Astrocyte (in vitro differentiated cells and primary cell): Measurements from ENCODE around the gene LPCAT4. TPM values are rescaled to one million over a fixed set of nuclear protein-coding genes. Genes with fewer than 3 reads are reported as not detected.
A peak's percentile ranks its signal among the peaks of the same experiment; 100 is the strongest.
"Not testable (repeated sequence)": the region's sequence is repeated elsewhere in the genome, so short reads cannot be mapped to it uniquely, and the experiment has no call there.

Experiments used
- DNase-seq: peaks from one replicate; pipeline ENCODE4 v3.0.0-alpha.2; 2010; ENCODE audit warnings: low read depth
- FAIRE-seq: peaks from 2 replicates; lab custom pipeline; 2011; peaks lifted over from hg19 to GRCh38; lab: Jason Lieb, UNC
- H2AFZ ChIP-seq: 2 replicates; pipeline ENCODE4 v1.6.0; 2012; ENCODE audit warnings: low read depth, low read length, inconsistent platforms
- H3K27ac ChIP-seq: 2 replicates; pipeline ENCODE4 v1.5.1; 2011; ENCODE audit warnings: low read depth, low read length, inconsistent platforms
- H3K27me3 ChIP-seq: 2 replicates; pipeline ENCODE4 v1.6.0; 2011; ENCODE audit warnings: low read length, inconsistent platforms; ENCODE audit not compliant: insufficient read depth
- H3K36me3 ChIP-seq: 2 replicates; pipeline ENCODE4 v1.5.1; 2011; ENCODE audit warnings: low read length, inconsistent platforms; ENCODE audit not compliant: insufficient read depth
- H3K4me1 ChIP-seq: 2 replicates; pipeline ENCODE4 v1.5.1; 2011; ENCODE audit warnings: low read length, inconsistent platforms; ENCODE audit not compliant: insufficient read depth
- H3K4me2 ChIP-seq: 2 replicates; pipeline ENCODE4 v1.6.0; 2012; ENCODE audit warnings: low read length, inconsistent platforms
- H3K4me3 ChIP-seq: 2 replicates; pipeline ENCODE4 v1.5.1; 2011; ENCODE audit warnings: low read depth, mild to moderate bottlenecking, low read length, inconsistent platforms; ENCODE audit not compliant: insufficient read depth
- H3K79me2 ChIP-seq: 2 replicates; pipeline ENCODE4 v1.6.0; 2012; ENCODE audit warnings: mild to moderate bottlenecking, low read length, inconsistent platforms; ENCODE audit not compliant: insufficient read depth
- H3K9ac ChIP-seq: 2 replicates; pipeline ENCODE4 v1.6.0; 2012; ENCODE audit warnings: mild to moderate bottlenecking, low read length, inconsistent platforms
- H3K9me3 ChIP-seq: 2 replicates; pipeline ENCODE4 v1.5.1; 2012; ENCODE audit warnings: low read depth, mild to moderate bottlenecking, low read length, inconsistent platforms; ENCODE audit not compliant: insufficient read depth
- H4K20me1 ChIP-seq: 2 replicates; pipeline ENCODE4 v1.6.0; 2012; ENCODE audit warnings: low read length, inconsistent platforms; ENCODE audit not compliant: insufficient read depth
- H3K27ac Mint-ChIP-seq: one replicate; pipeline ENCODE4 v1.8.0; 2021; ENCODE audit warnings: mild to moderate bottlenecking, mixed read lengths; ENCODE audit not compliant: unreplicated experiment
- H3K27me3 Mint-ChIP-seq: one replicate; pipeline ENCODE4 v1.8.0; 2021; ENCODE audit warnings: low read depth, mixed read lengths; ENCODE audit not compliant: unreplicated experiment
- H3K36me3 Mint-ChIP-seq: one replicate; pipeline ENCODE4 v1.8.0; 2021; ENCODE audit warnings: low read depth, mixed read lengths; ENCODE audit not compliant: unreplicated experiment
- H3K4me1 Mint-ChIP-seq: one replicate; pipeline ENCODE4 v1.8.0; 2021; ENCODE audit warnings: low read depth, mixed read lengths; ENCODE audit not compliant: unreplicated experiment
- H3K4me3 Mint-ChIP-seq: one replicate; pipeline ENCODE4 v1.8.0; 2021; ENCODE audit warnings: mild to moderate bottlenecking, moderate library complexity, mixed read lengths; ENCODE audit not compliant: unreplicated experiment
- H3K9me3 Mint-ChIP-seq: one replicate; pipeline ENCODE4 v1.8.0; 2021; ENCODE audit warnings: mild to moderate bottlenecking, mixed read lengths; ENCODE audit not compliant: unreplicated experiment
- CTCF ChIP-seq: IDR thresholded peaks from 2 replicates; pipeline ENCODE4 v1.5.1; 2011; ENCODE audit warnings: low read depth, mild to moderate bottlenecking, inconsistent platforms, low read length, moderate library complexity; ENCODE audit not compliant: insufficient read depth
- EZH2 ChIP-seq: IDR thresholded peaks from 2 replicates; pipeline ENCODE4 v1.6.1; 2012; ENCODE audit warnings: mild to moderate bottlenecking, low read length, inconsistent platforms; ENCODE audit not compliant: insufficient read depth
- total RNA-seq: library from RNA; stranded (reverse); gene quantifications from 2 replicates; pipeline ENCODE4 v1.2.1, GENCODE V29; 2021

The LPCAT4 gene
- total RNA-seq, 1 donor from 2014 or later, result 44.4 TPM

- Mint-ChIP-seq H3K4me3 (no peak within 1 kb of the TSS), H3K9me3 (no peaks in the 10 kb centered on the region), H3K27ac (peak within 1 kb of the TSS; percentile 87), H3K27me3 (peaks cover 2% of the 10 kb centered on the region), H3K4me1 (peaks cover 4% of the 10 kb centered on the region), H3K36me3 (peaks cover 12% of the 10 kb centered on the region)
- FAIRE-seq (peak; percentile 85), DNase-seq (peak; percentile 92)
- Histone ChIP-seq H3K4me3 (peak within 1 kb of the TSS; percentile 86), H3K9ac (peak within 1 kb of the TSS; percentile 87), H3K4me1 (peaks cover 7% of the 10 kb centered on the region), H3K27me3 (no peaks in the 10 kb centered on the region), H3K36me3 (peaks cover 21% of the 10 kb centered on the region), H4K20me1 (no peaks in the 10 kb centered on the region), H2AFZ (peak within 1 kb of the TSS; percentile 87), H3K4me2 (peak within 1 kb of the TSS; percentile 76), H3K27ac (peak within 1 kb of the TSS; percentile 88), H3K79me2 (peaks cover 31% of the 10 kb centered on the region), H3K9me3 (no peaks in the 10 kb centered on the region)
- TF ChIP-seq CTCF (peak; percentile 97), EZH2 (no peak)
Observed at GRCh38 chr15:34342737-34343575, 24.0 kb downstream of the LPCAT4 start, which contains the start of the genes NOP10 and NUTM1. Gene NOP10, minus strand, starts transcription at chr15:34343136. Its CDS starts 63 bp downstream, at chr15:34343073. Gene NUTM1, plus strand, starts transcription at chr15:34343315. Its CDS starts 382 bp downstream, at chr15:34343697.

DNA sequence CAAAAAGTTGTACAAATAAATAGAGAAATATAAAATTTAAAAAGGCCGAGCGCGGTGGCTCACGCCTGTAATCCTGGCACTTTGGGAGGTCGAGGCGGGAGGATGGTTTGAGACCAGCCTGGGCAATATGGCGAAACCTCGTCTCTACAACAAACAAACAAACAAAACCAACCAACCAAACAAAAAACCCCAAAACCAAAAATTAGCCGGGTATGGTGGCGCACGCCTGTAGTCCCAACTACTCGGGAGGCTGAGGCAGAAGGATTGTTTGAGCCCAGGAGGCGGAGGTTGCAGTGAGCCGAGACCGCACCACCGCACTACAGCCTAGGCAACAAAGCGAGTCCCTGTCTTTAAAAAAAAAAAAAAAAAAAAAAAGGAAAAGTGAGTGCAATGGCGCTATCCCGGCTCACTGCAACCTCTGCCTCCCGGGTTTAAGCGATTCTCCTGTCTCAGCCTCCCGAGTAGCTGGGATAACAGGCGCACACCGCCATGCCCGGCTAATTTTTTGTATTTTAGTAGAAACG lies 24.7 kb downstream of the LPCAT4 start:
- Histone ChIP-seq H3K36me3 (peaks cover 21% of the 10 kb centered on the region), H3K4me2 (peak overlapping the region; percentile 76), H3K9ac (peak overlapping the region; percentile 87), H3K79me2 (peaks cover 31% of the 10 kb centered on the region), H2AFZ (peak overlapping the region; percentile 87), H3K27ac (peak overlapping the region; percentile 88), H3K4me3 (peak overlapping the region; percentile 86)
- H3K36me3 Mint-ChIP-seq, result peaks cover 12% of the 10 kb centered on the region
- H3K4me1 ChIP-seq, H4K20me1 ChIP-seq, H3K4me1 Mint-ChIP-seq, H3K27me3 Mint-ChIP-seq, FAIRE-seq, H3K27me3 ChIP-seq, H3K9me3 ChIP-seq, H3K9me3 Mint-ChIP-seq, H3K4me3 Mint-ChIP-seq, DNase-seq: not testable (repeated sequence)
- peak overlapping the region; percentile 87 for H3K27ac Mint-ChIP-seq

GRCh38 chr15:34341381-34342212 lies 25.4 kb downstream of the LPCAT4 start:
- FAIRE-seq (no peak), DNase-seq (no peak)
- peaks cover 21% of the 10 kb centered on the region for H3K36me3 ChIP-seq
- no peaks in the 10 kb centered on the region for H3K9me3 Mint-ChIP-seq
- no peaks in the 10 kb centered on the region for H3K9me3 ChIP-seq
- no peaks in the 10 kb centered on the region for H3K27me3 ChIP-seq
- H3K27ac ChIP-seq, result no peak overlapping the region
- no peak overlapping the region for H2AFZ ChIP-seq
- H3K27ac Mint-ChIP-seq, result peak overlapping the region; percentile 87
- peaks cover 12% of the 10 kb centered on the region for H3K36me3 Mint-ChIP-seq
- peak overlapping the region; percentile 86 for H3K4me3 ChIP-seq
- H3K27me3 Mint-ChIP-seq, result no peaks in the 10 kb centered on the region
- no peaks in the 10 kb centered on the region for H4K20me1 ChIP-seq
- peak overlapping the region; percentile 76 for H3K4me2 ChIP-seq
- H3K9ac ChIP-seq, result no peak overlapping the region
- H3K4me1 ChIP-seq, result peaks cover 11% of the 10 kb centered on the region
- no peak overlapping the region for H3K4me3 Mint-ChIP-seq
- TF ChIP-seq EZH2 (no peak), CTCF (no peak)
- peaks cover 31% of the 10 kb centered on the region for H3K79me2 ChIP-seq
- H3K4me1 Mint-ChIP-seq, result peaks cover 4% of the 10 kb centered on the region
